NB4 (cell line): ENCODE data around the gene SLC43A3.
"Not testable (repeated sequence)": the region's sequence is repeated elsewhere in the genome, so short reads cannot be mapped to it uniquely, and the experiment has no call there.

ENCODE experiments used
- DNase-seq: peaks from one replicate; pipeline ENCODE4 v3.0.0; 2010; ENCODE audit warnings: low read depth
- H3K4me3 ChIP-seq: one replicate; pipeline ENCODE4 v1.5.1; 2011; ENCODE audit warnings: mild to moderate bottlenecking, low read depth, low read length, moderate library complexity
- CTCF ChIP-seq: IDR thresholded peaks from one replicate; pipeline ENCODE4 v1.5.1; 2012; ENCODE audit warnings: low read depth, low read length
- MAX ChIP-seq: IDR thresholded peaks from 2 replicates; pipeline ENCODE4 v1.6.1; 2011; ENCODE audit warnings: low read depth, low read length
- MYC ChIP-seq: IDR thresholded peaks from 2 replicates; pipeline ENCODE4 v1.6.1; 2011; ENCODE audit warnings: low read depth, low read length
- POLR2A ChIP-seq: IDR thresholded peaks from 2 replicates; pipeline ENCODE4 v1.6.1; 2011; ENCODE audit warnings: mild to moderate bottlenecking; ENCODE audit not compliant: insufficient read length; ENCODE audit errors: extremely low read depth

Gene SLC43A3

GRCh38 chr11:57361926-57362325 lies 65.0 kb downstream of the SLC43A3 start:
- DNase-seq, result no peak
- TF ChIP-seq MAX, result no peak
- no peak for TF ChIP-seq CTCF
- TF ChIP-seq MYC, result no peak
- TF ChIP-seq POLR2A, result no peak
- no peak overlapping the region for H3K4me3 ChIP-seq

- not testable (repeated sequence) for H3K4me3 ChIP-seq, DNase-seq
These were observed 65.5 kb downstream of the SLC43A3 start for GRCh38 chr11:57361420-57361819.

GRCh38 chr11:57360991-57361390 lies 65.9 kb downstream of the SLC43A3 start:
- DNase-seq, result no peak
- no peak overlapping the region for H3K4me3 ChIP-seq
- TF ChIP-seq MYC (no peak), CTCF (no peak), MAX (no peak), POLR2A (no peak)

GRCh38 chr11:57359896-57360690 lies 66.8 kb downstream of the SLC43A3 start:
- H3K4me3 ChIP-seq, result no peak overlapping the region
- no peak for DNase-seq
- TF ChIP-seq MYC (no peak), POLR2A (no peak), MAX (no peak), CTCF (no peak)

GRCh38 chr11:57359396-57359795 lies 67.5 kb downstream of the SLC43A3 start:
- no peak for DNase-seq
- no peak overlapping the region for H3K4me3 ChIP-seq
- TF ChIP-seq CTCF (no peak), MYC (no peak), POLR2A (no peak), MAX (no peak)

- no peak for DNase-seq
- TF ChIP-seq MAX (no peak), CTCF (no peak), POLR2A (no peak), MYC (no peak)
- no peak overlapping the region for H3K4me3 ChIP-seq
These were observed 67.9 kb downstream of the SLC43A3 start for GRCh38 chr11:57358991-57359390.
